ENCODE results near the gene SLC26A11.
A peak's percentile ranks its signal among the peaks of the same experiment; 100 is the strongest.
"Not testable (repeated sequence)": the region's sequence is repeated elsewhere in the genome, so short reads cannot be mapped to it uniquely, and the experiment has no call there.

SLC26A11 gene

GRCh38 chr17:80253631-80254395 lies 33.6 kb downstream of the SLC26A11 start:
- H3K27ac ChIP-seq: peak overlapping the region; percentile 94
- H3K9ac ChIP-seq: peak overlapping the region; percentile 77; the same call in 1 of the 2 replicates

GRCh38 chr17:80254396-80255251 lies 34.4 kb downstream of the SLC26A11 start:
- TF ChIP-seq CTCF (conservative IDR thresholded peaks at IDR 0.05; ENCODE audit: low read depth, low read length): no peak
- H3K79me2 ChIP-seq (ENCODE audit: insufficient read depth, low read depth): no peaks in the 10 kb centered on the region
- no peak overlapping the region for H3K4me3 ChIP-seq (IDR thresholded peaks at IDR 0.05; ENCODE audit: insufficient read depth, low read depth, low read length)
- no peaks in the 10 kb centered on the region for H3K36me3 ChIP-seq (ENCODE audit: insufficient read depth)
- peak overlapping the region; percentile 41 for H3K4me2 ChIP-seq
- no peaks in the 10 kb centered on the region for H4K20me1 ChIP-seq (ENCODE audit: insufficient read depth)
- H3K4me1 ChIP-seq (ENCODE audit: low read depth, poor library complexity, severe bottlenecking): peaks cover 45% of the 10 kb centered on the region
- no peaks in the 10 kb centered on the region for H3K27me3 ChIP-seq (ENCODE audit: insufficient read depth, low read depth)
- peak overlapping the region; percentile 94 for H3K27ac ChIP-seq
- peak overlapping the region; percentile 77 for H3K9ac ChIP-seq
- H2AFZ ChIP-seq (ENCODE audit: low read depth): peak overlapping the region; percentile 89

More at GRCh38 chr17:80253631-80254395, 33.6 kb downstream of the SLC26A11 start:
- H3K4me1 ChIP-seq (ENCODE audit: low read depth, poor library complexity, severe bottlenecking): peaks cover 38% of the 10 kb centered on the region
- no peaks in the 10 kb centered on the region for H4K20me1 ChIP-seq (ENCODE audit: insufficient read depth)
- TF ChIP-seq CTCF (conservative IDR thresholded peaks at IDR 0.05; ENCODE audit: low read depth, low read length): no peak
- H3K4me3 ChIP-seq (IDR thresholded peaks at IDR 0.05; ENCODE audit: insufficient read depth, low read depth, low read length): no peak overlapping the region
- peak overlapping the region; percentile 41; the same call in 1 of the 2 replicates for H3K4me2 ChIP-seq
- H3K27me3 ChIP-seq (ENCODE audit: insufficient read depth, low read depth): no peaks in the 10 kb centered on the region
- peak overlapping the region; percentile 89; the same call in 1 of the 2 replicates for H2AFZ ChIP-seq (ENCODE audit: low read depth)
- no peaks in the 10 kb centered on the region for H3K79me2 ChIP-seq (ENCODE audit: insufficient read depth, low read depth)
- no peaks in the 10 kb centered on the region for H3K36me3 ChIP-seq (ENCODE audit: insufficient read depth)

- Histone ChIP-seq H3K4me3 (IDR thresholded peaks at IDR 0.05; ENCODE audit: insufficient read depth, low read depth, low read length) (no peak overlapping the region), H3K4me1 (ENCODE audit: low read depth, poor library complexity, severe bottlenecking) (peaks cover 48% of the 10 kb centered on the region), H3K27ac (peak overlapping the region; percentile 94), H2AFZ (ENCODE audit: low read depth) (no peak overlapping the region), H4K20me1 (ENCODE audit: insufficient read depth) (no peaks in the 10 kb centered on the region), H3K79me2 (ENCODE audit: insufficient read depth, low read depth) (no peaks in the 10 kb centered on the region), H3K36me3 (ENCODE audit: insufficient read depth) (no peaks in the 10 kb centered on the region), H3K9ac (no peak overlapping the region), H3K4me2 (peak overlapping the region; percentile 3; the same call in 1 of the 2 replicates), H3K27me3 (ENCODE audit: insufficient read depth, low read depth) (no peaks in the 10 kb centered on the region)
- no peak for TF ChIP-seq CTCF (conservative IDR thresholded peaks at IDR 0.05; ENCODE audit: low read depth, low read length)
Measured at GRCh38 chr17:80256034-80256350, 35.8 kb downstream of the SLC26A11 start.

GRCh38 chr17:80257716-80258213 lies 37.5 kb downstream of the SLC26A11 start:
- H3K4me1 ChIP-seq (ENCODE audit: low read depth, poor library complexity, severe bottlenecking): peaks cover 60% of the 10 kb centered on the region
- no peak overlapping the region for H2AFZ ChIP-seq (ENCODE audit: low read depth)
- H3K36me3 ChIP-seq (ENCODE audit: insufficient read depth): no peaks in the 10 kb centered on the region
- TF ChIP-seq CTCF (conservative IDR thresholded peaks at IDR 0.05; ENCODE audit: low read depth, low read length): no peak
- H4K20me1 ChIP-seq (ENCODE audit: insufficient read depth): no peaks in the 10 kb centered on the region
- no peak overlapping the region for H3K9ac ChIP-seq
- H3K79me2 ChIP-seq (ENCODE audit: insufficient read depth, low read depth): no peaks in the 10 kb centered on the region
- H3K4me2 ChIP-seq: no peak overlapping the region
- H3K27ac ChIP-seq: no peak overlapping the region; the same call in 1 of the 2 replicates
- no peak overlapping the region for H3K4me3 ChIP-seq (IDR thresholded peaks at IDR 0.05; ENCODE audit: insufficient read depth, low read depth, low read length)
- no peaks in the 10 kb centered on the region for H3K27me3 ChIP-seq (ENCODE audit: insufficient read depth, low read depth)

- not testable (repeated sequence) for H4K20me1 ChIP-seq (ENCODE audit: insufficient read depth); H3K9ac ChIP-seq; H3K79me2 ChIP-seq (ENCODE audit: insufficient read depth, low read depth); H3K27me3 ChIP-seq (ENCODE audit: insufficient read depth, low read depth); H3K4me3 ChIP-seq (IDR thresholded peaks at IDR 0.05; ENCODE audit: insufficient read depth, low read depth, low read length); H2AFZ ChIP-seq (ENCODE audit: low read depth); H3K4me2 ChIP-seq; H3K36me3 ChIP-seq (ENCODE audit: insufficient read depth)
- H3K27ac ChIP-seq: peak overlapping the region; percentile 18; the same call in 1 of the 2 replicates
- H3K4me1 ChIP-seq (ENCODE audit: low read depth, poor library complexity, severe bottlenecking): peaks cover 66% of the 10 kb centered on the region
Measured at GRCh38 chr17:80258296-80258695, 38.1 kb downstream of the SLC26A11 start.
